ENCODE measurements around the gene HEATR1. TPM values are rescaled to one million over a fixed set of nuclear protein-coding genes. Genes with fewer than 3 reads are reported as not detected.
A peak's percentile ranks its signal among the peaks of the same experiment; 100 is the strongest.
"Not testable (repeated sequence)": the region's sequence is repeated elsewhere in the genome, so short reads cannot be mapped to it uniquely, and the experiment has no call there.

Gene HEATR1
- total and polyA plus RNA-seq, 4 donors, result 11.6 to 30.9 (median 19.8) TPM

- no peak overlapping the region for H3K4me3 ChIP-seq (ENCODE audit: low read depth, low read length)
- H3K27me3 ChIP-seq (ENCODE audit: control insufficient read depth, insufficient read depth, low read length), result no peaks in the 10 kb centered on the region
- no peak overlapping the region for H3K27ac ChIP-seq (ENCODE audit: low read depth, low read length)
- H3K36me3 ChIP-seq (ENCODE audit: control insufficient read depth, insufficient read depth, low read length), result peaks cover 14% of the 10 kb centered on the region
- H3K4me1 ChIP-seq (ENCODE audit: control insufficient read depth, insufficient read depth, low read length), result peaks cover 6% of the 10 kb centered on the region
- no peaks in the 10 kb centered on the region for H3K9me3 ChIP-seq (ENCODE audit: control insufficient read depth, insufficient read depth, low read length)
- DNase-seq (ENCODE audit: low read depth in 4 of 6, low spot score in 6 of 6), result no peak
Measured at GRCh38 chr1:236602171-236602570, 2.1 kb downstream of the HEATR1 start.

GRCh38 chr1:236590553-236591150 lies 13.7 kb downstream of the HEATR1 start:
- peaks cover 11% of the 10 kb centered on the region for H3K36me3 ChIP-seq (ENCODE audit: control insufficient read depth, insufficient read depth, low read length)
- no peak overlapping the region for H3K27ac ChIP-seq (ENCODE audit: low read depth, low read length)
- WGBS (ENCODE audit: insufficient coverage), result 100% methylated on average over 1 of the region's 2 CpGs
- H3K27me3 ChIP-seq (ENCODE audit: control insufficient read depth, insufficient read depth, low read length), result no peaks in the 10 kb centered on the region
- DNase-seq (ENCODE audit: low read depth in 4 of 6, low spot score in 6 of 6), result no peak
- no peak overlapping the region for H3K4me3 ChIP-seq (ENCODE audit: low read depth, low read length)
- H3K9me3 ChIP-seq (ENCODE audit: control insufficient read depth, insufficient read depth, low read length), result no peaks in the 10 kb centered on the region
- H3K4me1 ChIP-seq (ENCODE audit: control insufficient read depth, insufficient read depth, low read length), result no peaks in the 10 kb centered on the region

- H3K36me3 ChIP-seq (ENCODE audit: control insufficient read depth, insufficient read depth, low read length), result peaks cover 11% of the 10 kb centered on the region
- peak in 1 of 6 donors; percentile 61 for DNase-seq (ENCODE audit: low read depth in 4 of 6, low spot score in 6 of 6)
- no peaks in the 10 kb centered on the region for H3K9me3 ChIP-seq (ENCODE audit: control insufficient read depth, insufficient read depth, low read length)
- WGBS (ENCODE audit: insufficient coverage), result no CpG with 5 or more reads among the region's 4 CpGs
- H3K27me3 ChIP-seq (ENCODE audit: control insufficient read depth, insufficient read depth, low read length), result no peaks in the 10 kb centered on the region
- H3K27ac ChIP-seq (ENCODE audit: low read depth, low read length), result no peak overlapping the region
- H3K4me1 ChIP-seq (ENCODE audit: control insufficient read depth, insufficient read depth, low read length), result no peaks in the 10 kb centered on the region
- no peak overlapping the region for H3K4me3 ChIP-seq (ENCODE audit: low read depth, low read length)
Measured at GRCh38 chr1:236589531-236589930, 14.8 kb downstream of the HEATR1 start.

- no peak for DNase-seq (ENCODE audit: low read depth in 4 of 6, low spot score in 6 of 6)
- Histone ChIP-seq H3K4me1 (ENCODE audit: control insufficient read depth, insufficient read depth, low read length) (no peaks in the 10 kb centered on the region), H3K27me3 (ENCODE audit: control insufficient read depth, insufficient read depth, low read length) (no peaks in the 10 kb centered on the region), H3K9me3 (ENCODE audit: control insufficient read depth, insufficient read depth, low read length) (no peaks in the 10 kb centered on the region), H3K36me3 (ENCODE audit: control insufficient read depth, insufficient read depth, low read length) (peaks cover 19% of the 10 kb centered on the region), H3K27ac (ENCODE audit: low read depth, low read length) (no peak overlapping the region), H3K4me3 (ENCODE audit: low read depth, low read length) (no peak overlapping the region)
- WGBS (ENCODE audit: insufficient coverage), result 80% methylated on average over 1 of the region's 2 CpGs
Measured at GRCh38 chr1:236581528-236581927, 22.8 kb downstream of the HEATR1 start.

GRCh38 chr1:236580404-236580803 lies 23.9 kb downstream of the HEATR1 start:
- H3K4me3 ChIP-seq (ENCODE audit: low read depth, low read length); H3K9me3 ChIP-seq (ENCODE audit: control insufficient read depth, insufficient read depth, low read length); H3K27me3 ChIP-seq (ENCODE audit: control insufficient read depth, insufficient read depth, low read length); H3K27ac ChIP-seq (ENCODE audit: low read depth, low read length); H3K4me1 ChIP-seq (ENCODE audit: control insufficient read depth, insufficient read depth, low read length); DNase-seq (ENCODE audit: low read depth in 4 of 6, low spot score in 6 of 6): not testable (repeated sequence)
- peaks cover 19% of the 10 kb centered on the region for H3K36me3 ChIP-seq (ENCODE audit: control insufficient read depth, insufficient read depth, low read length)
- 98% methylated on average over 3 of the region's 3 CpGs for WGBS (ENCODE audit: insufficient coverage)

GRCh38 chr1:236578661-236579060 lies 25.7 kb downstream of the HEATR1 start:
- Histone ChIP-seq H3K27me3 (ENCODE audit: control insufficient read depth, insufficient read depth, low read length) (no peaks in the 10 kb centered on the region), H3K4me3 (ENCODE audit: low read depth, low read length) (no peak overlapping the region), H3K9me3 (ENCODE audit: control insufficient read depth, insufficient read depth, low read length) (no peaks in the 10 kb centered on the region), H3K4me1 (ENCODE audit: control insufficient read depth, insufficient read depth, low read length) (no peaks in the 10 kb centered on the region), H3K36me3 (ENCODE audit: control insufficient read depth, insufficient read depth, low read length) (peaks cover 19% of the 10 kb centered on the region), H3K27ac (ENCODE audit: low read depth, low read length) (no peak overlapping the region)
- no CpG with 5 or more reads among the region's 3 CpGs for WGBS (ENCODE audit: insufficient coverage)
- DNase-seq (ENCODE audit: low read depth in 4 of 6, low spot score in 6 of 6), result peak in 1 of 6 donors; percentile 68

- DNase-seq (ENCODE audit: low read depth in 4 of 6, low spot score in 6 of 6); H3K4me1 ChIP-seq (ENCODE audit: control insufficient read depth, insufficient read depth, low read length); H3K27ac ChIP-seq (ENCODE audit: low read depth, low read length); H3K9me3 ChIP-seq (ENCODE audit: control insufficient read depth, insufficient read depth, low read length); H3K27me3 ChIP-seq (ENCODE audit: control insufficient read depth, insufficient read depth, low read length); H3K4me3 ChIP-seq (ENCODE audit: low read depth, low read length): not testable (repeated sequence)
- H3K36me3 ChIP-seq (ENCODE audit: control insufficient read depth, insufficient read depth, low read length), result peaks cover 10% of the 10 kb centered on the region
- 96% methylated on average over 5 of the region's 7 CpGs for WGBS (ENCODE audit: insufficient coverage)
Measured at GRCh38 chr1:236577041-236577440, 27.3 kb downstream of the HEATR1 start.

- Histone ChIP-seq H3K9me3 (ENCODE audit: control insufficient read depth, insufficient read depth, low read length) (no peaks in the 10 kb centered on the region), H3K4me1 (ENCODE audit: control insufficient read depth, insufficient read depth, low read length) (no peaks in the 10 kb centered on the region), H3K27ac (ENCODE audit: low read depth, low read length) (no peak overlapping the region), H3K36me3 (ENCODE audit: control insufficient read depth, insufficient read depth, low read length) (peaks cover 5% of the 10 kb centered on the region), H3K4me3 (ENCODE audit: low read depth, low read length) (no peak overlapping the region), H3K27me3 (ENCODE audit: control insufficient read depth, insufficient read depth, low read length) (no peaks in the 10 kb centered on the region)
- DNase-seq (ENCODE audit: low read depth in 4 of 6, low spot score in 6 of 6), result no peak
- WGBS (ENCODE audit: insufficient coverage), result 30% methylated on average over 1 of the region's 2 CpGs
Measured at GRCh38 chr1:236576004-236576403, 28.3 kb downstream of the HEATR1 start.

- H3K27me3 ChIP-seq (ENCODE audit: control insufficient read depth, insufficient read depth, low read length), result no peaks in the 10 kb centered on the region
- H3K9me3 ChIP-seq (ENCODE audit: control insufficient read depth, insufficient read depth, low read length), result no peaks in the 10 kb centered on the region
- H3K36me3 ChIP-seq (ENCODE audit: control insufficient read depth, insufficient read depth, low read length), result peaks cover 5% of the 10 kb centered on the region
- no CpG with 5 or more reads among the region's 3 CpGs for WGBS (ENCODE audit: insufficient coverage)
- no peak for DNase-seq (ENCODE audit: low read depth in 4 of 6, low spot score in 6 of 6)
- no peaks in the 10 kb centered on the region for H3K4me1 ChIP-seq (ENCODE audit: control insufficient read depth, insufficient read depth, low read length)
- no peak overlapping the region for H3K27ac ChIP-seq (ENCODE audit: low read depth, low read length)
- no peak overlapping the region for H3K4me3 ChIP-seq (ENCODE audit: low read depth, low read length)
Measured at GRCh38 chr1:236575523-236575922, 28.8 kb downstream of the HEATR1 start.

- Histone ChIP-seq H3K36me3 (ENCODE audit: control insufficient read depth, insufficient read depth, low read length) (peaks cover 40% of the 10 kb centered on the region), H3K4me1 (ENCODE audit: control insufficient read depth, insufficient read depth, low read length) (no peaks in the 10 kb centered on the region), H3K9me3 (ENCODE audit: control insufficient read depth, insufficient read depth, low read length) (no peaks in the 10 kb centered on the region), H3K27ac (ENCODE audit: low read depth, low read length) (no peak overlapping the region), H3K4me3 (ENCODE audit: low read depth, low read length) (no peak overlapping the region), H3K27me3 (ENCODE audit: control insufficient read depth, insufficient read depth, low read length) (no peaks in the 10 kb centered on the region)
- no CpG with 5 or more reads among the region's 2 CpGs for WGBS (ENCODE audit: insufficient coverage)
- DNase-seq (ENCODE audit: low read depth in 4 of 6, low spot score in 6 of 6), result no peak
Measured at GRCh38 chr1:236568285-236568894, 35.9 kb downstream of the HEATR1 start.
